ENCODE data around the gene ZMYM3. TPM values are rescaled to one million over a fixed set of nuclear protein-coding genes. Genes with fewer than 3 reads are reported as not detected.

ZMYM3 gene
- total and polyA plus RNA-seq, 2 donors (not counting 1 experiment from before 2014, with no cell fraction given): 13.4 to 16.8 TPM

DNA sequence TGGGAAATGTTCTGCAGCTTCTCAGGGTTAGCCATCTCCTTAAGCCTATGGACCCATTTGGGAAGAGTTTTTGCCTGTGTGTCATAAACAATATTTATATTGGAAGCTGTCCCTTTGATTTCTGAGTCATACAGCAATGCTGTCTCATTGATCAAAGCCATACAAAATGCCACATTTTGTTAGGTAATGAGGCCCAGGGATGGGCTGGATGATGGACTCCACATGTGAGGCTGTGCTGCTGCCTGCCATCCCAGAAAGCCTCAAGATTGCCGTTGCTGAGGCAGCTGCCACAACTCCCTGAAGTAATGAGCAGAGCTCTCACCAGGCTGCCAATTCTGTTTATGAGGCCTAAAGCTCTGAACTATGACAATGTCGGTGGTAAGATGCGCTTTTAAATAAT lies 43.1 kb downstream of the ZMYM3 start:
- peak; percentile 34 for DNase-seq (ENCODE audit: low read depth in 2 of 2)
- no peak for TF ChIP-seq EZH2 (IDR thresholded peaks at IDR 0.05; ENCODE audit: low read length, missing control alignments)
- TF ChIP-seq, protein P1, sequence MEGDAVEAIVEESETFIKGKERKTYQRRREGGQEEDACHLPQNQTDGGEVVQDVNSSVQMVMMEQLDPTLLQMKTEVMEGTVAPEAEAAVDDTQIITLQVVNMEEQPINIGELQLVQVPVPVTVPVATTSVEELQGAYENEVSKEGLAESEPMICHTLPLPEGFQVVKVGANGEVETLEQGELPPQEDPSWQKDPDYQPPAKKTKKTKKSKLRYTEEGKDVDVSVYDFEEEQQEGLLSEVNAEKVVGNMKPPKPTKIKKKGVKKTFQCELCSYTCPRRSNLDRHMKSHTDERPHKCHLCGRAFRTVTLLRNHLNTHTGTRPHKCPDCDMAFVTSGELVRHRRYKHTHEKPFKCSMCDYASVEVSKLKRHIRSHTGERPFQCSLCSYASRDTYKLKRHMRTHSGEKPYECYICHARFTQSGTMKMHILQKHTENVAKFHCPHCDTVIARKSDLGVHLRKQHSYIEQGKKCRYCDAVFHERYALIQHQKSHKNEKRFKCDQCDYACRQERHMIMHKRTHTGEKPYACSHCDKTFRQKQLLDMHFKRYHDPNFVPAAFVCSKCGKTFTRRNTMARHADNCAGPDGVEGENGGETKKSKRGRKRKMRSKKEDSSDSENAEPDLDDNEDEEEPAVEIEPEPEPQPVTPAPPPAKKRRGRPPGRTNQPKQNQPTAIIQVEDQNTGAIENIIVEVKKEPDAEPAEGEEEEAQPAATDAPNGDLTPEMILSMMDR (conservative IDR thresholded peaks at IDR 0.05 in 1 of 2, IDR thresholded peaks at IDR 0.05 in 1 of 2; ENCODE audit: low read depth in 1 of 2, low read length in 2 of 2): no peak

DNA sequence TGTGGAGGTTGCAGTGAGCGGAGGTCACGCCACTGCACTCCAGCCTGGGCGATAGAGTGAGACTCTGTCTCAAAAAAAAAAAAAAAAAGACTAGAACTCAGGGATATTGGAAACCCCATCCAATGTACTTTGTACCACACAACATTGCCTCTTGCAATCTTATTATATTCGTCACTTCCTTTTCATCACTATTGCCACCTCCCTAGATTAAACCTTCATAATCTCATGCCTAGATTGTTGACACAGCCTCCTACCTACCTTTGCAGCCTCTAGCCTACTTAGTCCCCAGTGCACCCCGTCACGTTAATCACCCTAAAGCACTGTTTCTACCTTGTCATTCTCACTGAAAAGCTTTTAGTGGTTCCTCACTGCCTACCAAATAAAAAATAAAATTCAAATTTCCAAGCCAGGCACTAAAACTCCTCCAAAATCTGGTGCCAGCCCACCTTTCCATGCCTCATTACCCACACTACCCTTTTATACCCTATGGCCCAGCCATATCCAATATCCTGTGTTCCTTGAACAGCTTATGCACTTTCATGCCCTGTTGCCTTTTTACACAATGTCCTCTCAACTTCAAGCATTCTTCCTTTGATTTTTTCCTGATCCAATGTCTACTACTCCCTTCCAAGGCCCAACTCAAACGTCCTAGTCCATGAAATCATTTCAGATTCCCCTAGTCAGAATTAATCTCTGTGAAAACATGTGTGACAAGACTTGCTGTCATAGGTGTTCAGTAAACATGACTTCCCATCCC lies 54.5 kb downstream of the ZMYM3 start:
- H3K9me3 ChIP-seq (ENCODE audit: control insufficient read depth, insufficient read depth, low read depth, low read length): no peaks in the 10 kb centered on the region
- no peak for DNase-seq (ENCODE audit: low read depth in 2 of 2)
- H3K4me2 ChIP-seq (ENCODE audit: extremely low read depth, insufficient read depth, low read length): no peak overlapping the region
- TF ChIP-seq, protein P1 (conservative IDR thresholded peaks at IDR 0.05 in 1 of 2, IDR thresholded peaks at IDR 0.05 in 1 of 2; ENCODE audit: low read depth in 1 of 2, low read length in 2 of 2): no peak
- no peak for TF ChIP-seq EZH2 (IDR thresholded peaks at IDR 0.05; ENCODE audit: low read length, missing control alignments)
- H3K27ac ChIP-seq (ENCODE audit: insufficient read depth, low read length): no peak overlapping the region
- H3K9ac ChIP-seq (ENCODE audit: insufficient read depth, low read length): no peak overlapping the region
- H3K27me3 ChIP-seq (ENCODE audit: control insufficient read depth, insufficient read depth, low read length): no peaks in the 10 kb centered on the region
- no peaks in the 10 kb centered on the region for H4K20me1 ChIP-seq (ENCODE audit: control insufficient read depth, extremely low read depth, insufficient read depth, low read length)
- no peaks in the 10 kb centered on the region for H3K36me3 ChIP-seq (ENCODE audit: control insufficient read depth, insufficient read depth, low read length)
- no peak overlapping the region for H2AFZ ChIP-seq (ENCODE audit: low read length)
- H3K4me1 ChIP-seq (ENCODE audit: control insufficient read depth, extremely low read depth, insufficient read depth, low read length): no peaks in the 10 kb centered on the region
- no peaks in the 10 kb centered on the region for H3K79me2 ChIP-seq (ENCODE audit: control insufficient read depth, insufficient read depth, low read length)
- H3K4me3 ChIP-seq (replicated peaks in 1 of 4; ENCODE audit: control extremely low read depth in 1 of 4, insufficient read depth in 1 of 4, low read depth in 3 of 4, low read length in 4 of 4): no peak overlapping the region

More for the DNA sequence above, 43.1 kb downstream of the ZMYM3 start:
- Histone ChIP-seq H3K4me3 (replicated peaks in 1 of 4; ENCODE audit: control extremely low read depth in 1 of 4, insufficient read depth in 1 of 4, low read depth in 3 of 4, low read length in 4 of 4) (no peak overlapping the region), H3K36me3 (ENCODE audit: control insufficient read depth, insufficient read depth, low read length) (no peaks in the 10 kb centered on the region), H3K4me1 (ENCODE audit: control insufficient read depth, extremely low read depth, insufficient read depth, low read length) (no peaks in the 10 kb centered on the region), H3K27me3 (ENCODE audit: control insufficient read depth, insufficient read depth, low read length) (no peaks in the 10 kb centered on the region), H4K20me1 (ENCODE audit: control insufficient read depth, extremely low read depth, insufficient read depth, low read length) (no peaks in the 10 kb centered on the region), H3K4me2 (ENCODE audit: extremely low read depth, insufficient read depth, low read length) (no peak overlapping the region), H2AFZ (ENCODE audit: low read length) (no peak overlapping the region), H3K27ac (ENCODE audit: insufficient read depth, low read length) (no peak overlapping the region), H3K79me2 (ENCODE audit: control insufficient read depth, insufficient read depth, low read length) (no peaks in the 10 kb centered on the region), H3K9ac (ENCODE audit: insufficient read depth, low read length) (no peak overlapping the region), H3K9me3 (ENCODE audit: control insufficient read depth, insufficient read depth, low read depth, low read length) (no peaks in the 10 kb centered on the region)

DNA sequence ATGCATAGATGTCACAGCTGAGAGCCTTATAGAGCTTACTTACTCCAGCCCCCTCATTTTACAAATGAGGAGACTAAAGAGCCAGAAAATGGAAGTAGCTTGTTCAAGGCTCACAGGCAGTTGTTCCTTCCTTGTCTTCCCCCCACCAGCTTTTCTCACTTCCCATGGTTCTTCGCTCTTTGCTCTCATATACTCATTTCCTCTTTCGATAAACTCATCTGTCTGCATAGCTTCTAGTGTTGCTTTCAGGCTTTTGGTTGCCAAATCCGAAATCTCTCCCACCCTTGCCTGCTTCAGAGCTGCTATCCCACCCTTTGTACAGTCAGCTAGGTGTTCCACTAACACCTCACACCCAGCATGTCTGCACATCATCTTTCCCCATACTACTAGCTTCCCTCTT lies 55.9 kb downstream of the ZMYM3 start:
- no peak overlapping the region for H3K9ac ChIP-seq (ENCODE audit: insufficient read depth, low read length)
- DNase-seq (ENCODE audit: low read depth in 2 of 2): no peak
- H3K79me2 ChIP-seq (ENCODE audit: control insufficient read depth, insufficient read depth, low read length): no peaks in the 10 kb centered on the region
- H3K9me3 ChIP-seq (ENCODE audit: control insufficient read depth, insufficient read depth, low read depth, low read length): no peaks in the 10 kb centered on the region
- H3K27me3 ChIP-seq (ENCODE audit: control insufficient read depth, insufficient read depth, low read length): no peaks in the 10 kb centered on the region
- H3K4me1 ChIP-seq (ENCODE audit: control insufficient read depth, extremely low read depth, insufficient read depth, low read length): no peaks in the 10 kb centered on the region
- no peak overlapping the region for H3K27ac ChIP-seq (ENCODE audit: insufficient read depth, low read length)
- H3K4me3 ChIP-seq (replicated peaks in 1 of 4; ENCODE audit: control extremely low read depth in 1 of 4, insufficient read depth in 1 of 4, low read depth in 3 of 4, low read length in 4 of 4): no peak overlapping the region
- no peaks in the 10 kb centered on the region for H3K36me3 ChIP-seq (ENCODE audit: control insufficient read depth, insufficient read depth, low read length)
- no peak overlapping the region for H2AFZ ChIP-seq (ENCODE audit: low read length)
- no peaks in the 10 kb centered on the region for H4K20me1 ChIP-seq (ENCODE audit: control insufficient read depth, extremely low read depth, insufficient read depth, low read length)
- TF ChIP-seq, protein P1 (conservative IDR thresholded peaks at IDR 0.05 in 1 of 2, IDR thresholded peaks at IDR 0.05 in 1 of 2; ENCODE audit: low read depth in 1 of 2, low read length in 2 of 2): no peak
- TF ChIP-seq EZH2 (IDR thresholded peaks at IDR 0.05; ENCODE audit: low read length, missing control alignments): no peak
- no peak overlapping the region for H3K4me2 ChIP-seq (ENCODE audit: extremely low read depth, insufficient read depth, low read length)

Data from fibroblast of lung (primary cell).